Mucosa of stomach (tissue), 1 donor: Measurements from ENCODE around the gene CCDC154.
"Not testable (repeated sequence)": the region's sequence is repeated elsewhere in the genome, so short reads cannot be mapped to it uniquely, and the experiment has no call there.

Source experiments
- H3K27me3 ChIP-seq: one replicate; pipeline ENCODE4 v1.7.0; 2013; ENCODE audit warnings: mild to moderate bottlenecking, low read length; ENCODE audit not compliant: control insufficient read depth, insufficient read depth
- H3K36me3 ChIP-seq: one replicate; pipeline ENCODE4 v1.7.0; 2013; ENCODE audit warnings: low read length; ENCODE audit not compliant: control insufficient read depth, insufficient read depth
- H3K4me1 ChIP-seq: one replicate; pipeline ENCODE4 v1.7.0; 2013; ENCODE audit warnings: mild to moderate bottlenecking, low read length; ENCODE audit not compliant: control insufficient read depth, insufficient read depth
- H3K4me3 ChIP-seq: one replicate; pipeline ENCODE4 v1.7.0; 2013; ENCODE audit warnings: low read length
- H3K9ac ChIP-seq: one replicate; pipeline ENCODE4 v1.7.0; 2013; ENCODE audit warnings: mild to moderate bottlenecking, low read length, moderate library complexity
- H3K9me3 ChIP-seq: one replicate; pipeline ENCODE4 v1.7.0; 2013; ENCODE audit warnings: mild to moderate bottlenecking, low read length, moderate library complexity; ENCODE audit not compliant: control insufficient read depth
- donor health status: Pancreatic carcinoma.

CCDC154 gene

DNA sequence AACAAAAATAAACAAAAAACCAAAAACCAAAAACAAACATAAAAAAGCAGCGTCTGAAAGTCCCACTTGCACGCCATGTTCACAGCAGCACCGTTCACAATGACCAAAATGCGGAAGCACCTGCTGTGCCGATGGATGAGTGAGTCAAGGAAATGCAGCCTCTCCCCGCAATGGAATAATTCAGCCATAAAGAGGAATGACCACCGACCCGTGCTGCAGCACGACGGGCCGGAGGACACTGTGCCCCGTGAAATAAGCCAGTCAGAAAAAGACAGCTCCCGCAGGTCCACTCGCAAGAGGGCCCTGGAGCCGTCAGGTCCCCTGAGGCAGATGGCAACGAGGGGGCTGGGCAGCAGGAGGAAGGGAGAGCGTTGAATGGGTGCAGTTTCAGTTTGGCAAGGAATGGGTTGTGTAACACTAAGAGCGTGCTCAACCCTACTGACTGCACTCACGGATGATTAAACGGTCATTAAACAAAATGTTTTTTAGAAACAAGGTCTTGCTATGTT lies 25.4 kb upstream of the CCDC154 start:
- Histone ChIP-seq H3K27me3 (no peaks in the 10 kb centered on the region), H3K4me3 (no peak overlapping the region), H3K9me3 (no peaks in the 10 kb centered on the region), H3K9ac (no peak overlapping the region), H3K36me3 (no peaks in the 10 kb centered on the region), H3K4me1 (peaks cover 20% of the 10 kb centered on the region)

DNA sequence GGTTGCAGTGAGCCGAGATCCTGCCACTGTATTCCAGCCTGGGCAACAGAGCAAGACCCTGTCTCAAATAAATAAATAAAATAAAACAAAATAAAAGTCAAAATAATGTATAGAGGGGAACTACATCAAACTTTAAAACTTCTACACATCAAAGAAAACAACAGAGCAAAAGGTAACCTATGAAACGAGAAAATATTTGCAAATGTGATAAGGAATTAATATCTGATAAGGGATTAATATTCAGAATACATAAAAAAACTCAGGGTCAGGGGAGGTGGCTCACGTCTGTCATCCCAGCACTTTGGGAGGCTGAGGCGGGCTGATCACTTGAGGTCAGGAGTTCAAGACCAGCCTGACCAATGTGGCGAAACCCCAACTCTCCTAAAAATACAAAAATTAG lies 24.8 kb upstream of the CCDC154 start:
- H3K27me3 ChIP-seq, H3K4me3 ChIP-seq, H3K9me3 ChIP-seq, H3K36me3 ChIP-seq, H3K9ac ChIP-seq: not testable (repeated sequence)
- peaks cover 18% of the 10 kb centered on the region for H3K4me1 ChIP-seq

DNA sequence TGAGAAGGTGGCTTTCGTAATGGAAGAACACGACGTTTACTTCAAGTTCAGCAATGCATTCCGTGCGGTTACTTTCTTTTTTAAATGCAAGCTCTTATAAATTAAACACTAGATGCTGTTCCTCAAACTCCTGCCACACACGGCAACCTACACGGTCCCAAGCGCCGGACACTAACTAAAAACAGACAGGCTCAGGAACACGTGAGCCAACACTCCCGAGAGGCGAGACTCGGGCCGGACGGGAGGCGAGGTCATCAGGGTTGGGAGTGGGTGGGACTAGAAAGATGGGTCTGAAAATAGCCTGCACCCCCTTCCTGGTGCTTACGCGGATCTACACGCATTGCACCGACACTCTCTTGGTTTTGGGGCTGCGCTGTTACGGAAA lies 24.1 kb upstream of the CCDC154 start:
- no peaks in the 10 kb centered on the region for H3K36me3 ChIP-seq
- H3K27me3 ChIP-seq, result no peaks in the 10 kb centered on the region
- no peaks in the 10 kb centered on the region for H3K9me3 ChIP-seq
- H3K4me3 ChIP-seq, result no peak overlapping the region
- no peak overlapping the region for H3K9ac ChIP-seq
- H3K4me1 ChIP-seq, result peaks cover 12% of the 10 kb centered on the region

DNA sequence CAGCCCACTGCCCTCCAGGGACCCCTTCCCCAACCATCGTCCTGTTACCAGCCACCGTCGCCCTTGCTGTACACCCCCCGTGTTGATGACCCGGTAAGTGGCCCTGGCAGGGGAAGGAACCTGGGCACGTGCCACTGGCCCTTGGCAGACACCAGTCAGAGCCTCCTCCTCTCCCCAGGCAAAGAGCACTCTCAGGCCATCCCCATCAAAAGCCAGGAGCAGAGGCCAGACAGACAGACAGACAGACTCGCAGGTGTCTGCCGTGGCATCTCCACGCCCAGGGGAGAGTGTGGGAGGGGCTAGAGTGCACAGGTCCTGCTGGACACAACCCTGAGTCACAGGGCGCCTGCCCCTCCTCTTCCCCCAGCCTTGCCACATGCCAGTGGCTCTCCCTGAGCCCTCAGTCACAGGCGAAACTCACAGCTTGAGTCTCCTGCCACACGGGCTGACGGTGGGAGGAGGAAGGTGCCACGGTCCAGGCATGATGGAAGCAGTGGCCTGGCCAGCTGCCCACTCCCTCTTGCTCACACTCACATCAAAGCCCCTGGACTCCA lies 22.7 kb upstream of the CCDC154 start:
- H3K4me3 ChIP-seq, result no peak overlapping the region
- peaks cover 8% of the 10 kb centered on the region for H3K4me1 ChIP-seq
- no peak overlapping the region for H3K9ac ChIP-seq
- H3K36me3 ChIP-seq, result no peaks in the 10 kb centered on the region
- no peaks in the 10 kb centered on the region for H3K9me3 ChIP-seq
- no peaks in the 10 kb centered on the region for H3K27me3 ChIP-seq

DNA sequence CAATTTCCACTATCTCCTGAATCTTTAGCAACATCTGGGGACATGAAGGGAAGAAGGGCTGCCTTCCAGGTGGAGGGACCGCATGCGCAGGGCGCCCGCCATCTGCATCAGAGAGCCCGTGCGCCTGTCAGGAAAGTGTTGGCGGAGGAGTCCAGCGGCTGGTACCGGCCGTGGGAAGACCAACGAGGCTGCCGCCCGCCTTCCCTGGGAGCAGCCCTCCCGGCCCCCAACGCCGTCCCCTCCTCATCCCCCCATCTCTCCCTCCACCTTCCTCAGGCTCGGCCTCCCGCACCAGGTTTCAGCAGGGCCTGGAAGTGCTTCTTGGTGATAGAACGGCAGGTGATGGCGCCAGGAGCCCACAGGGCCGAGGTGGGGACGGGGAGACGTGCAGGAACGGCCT lies 21.7 kb upstream of the CCDC154 start:
- Histone ChIP-seq H3K4me1 (peaks cover 5% of the 10 kb centered on the region), H3K27me3 (no peaks in the 10 kb centered on the region), H3K9ac (no peak overlapping the region), H3K9me3 (no peaks in the 10 kb centered on the region), H3K4me3 (no peak overlapping the region), H3K36me3 (no peaks in the 10 kb centered on the region)

DNA sequence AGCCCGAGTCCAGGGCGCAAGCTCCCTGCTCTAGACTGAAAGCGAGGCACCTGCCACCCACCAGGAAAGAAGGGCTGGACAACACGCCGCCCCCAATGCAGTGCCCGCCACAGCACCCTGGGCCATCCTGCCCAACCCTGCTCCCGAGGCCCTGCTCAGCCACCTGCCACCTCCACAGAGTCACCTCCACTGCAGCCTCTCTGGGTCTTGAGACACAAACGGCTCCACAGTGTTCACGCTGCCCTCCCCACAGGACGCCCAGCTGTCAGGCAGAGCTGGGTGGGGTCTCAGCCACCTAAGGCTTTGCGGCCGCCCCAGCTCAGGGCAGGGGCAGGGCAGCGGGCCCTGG lies 21.2 kb upstream of the CCDC154 start:
- Histone ChIP-seq H3K36me3 (no peaks in the 10 kb centered on the region), H3K4me1 (no peaks in the 10 kb centered on the region), H3K4me3 (no peak overlapping the region), H3K27me3 (no peaks in the 10 kb centered on the region), H3K9ac (no peak overlapping the region), H3K9me3 (no peaks in the 10 kb centered on the region)

DNA sequence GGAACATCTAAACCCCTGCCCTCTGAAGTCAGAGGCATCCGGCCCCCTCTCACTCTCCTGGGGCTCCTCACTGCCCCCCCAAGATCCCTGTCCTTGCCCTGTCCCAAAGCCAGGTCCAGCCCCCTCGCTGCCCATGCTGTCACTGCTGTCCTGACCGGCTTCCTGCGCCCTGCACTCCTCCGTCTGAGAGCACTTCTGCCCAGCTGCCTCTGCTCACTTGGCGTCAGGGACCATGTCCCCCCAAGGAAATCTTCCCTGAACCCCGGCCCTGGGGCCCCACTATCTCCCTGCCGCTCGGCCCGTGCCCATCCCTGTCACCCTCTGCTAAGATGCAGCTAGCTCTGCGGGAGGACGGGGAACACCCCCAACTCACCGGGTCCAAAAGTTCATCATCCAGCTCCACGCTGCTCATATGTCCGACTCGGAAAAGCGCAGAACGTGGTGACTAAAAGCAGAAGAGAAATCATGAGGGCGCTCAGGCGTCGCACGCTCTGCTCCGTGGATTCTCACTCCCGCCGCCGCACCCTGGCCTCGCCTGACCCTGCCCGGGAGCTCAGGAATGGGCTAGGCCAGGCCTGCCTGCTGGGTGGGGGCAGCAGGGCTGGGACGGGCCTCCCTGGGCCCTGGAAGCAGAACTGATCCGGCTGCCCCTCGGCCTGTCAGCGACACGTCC lies 20.7 kb upstream of the CCDC154 start:
- Histone ChIP-seq H3K4me3 (no peak overlapping the region), H3K27me3 (no peaks in the 10 kb centered on the region), H3K9ac (no peak overlapping the region), H3K36me3 (no peaks in the 10 kb centered on the region), H3K9me3 (no peaks in the 10 kb centered on the region), H3K4me1 (no peaks in the 10 kb centered on the region)

DNA sequence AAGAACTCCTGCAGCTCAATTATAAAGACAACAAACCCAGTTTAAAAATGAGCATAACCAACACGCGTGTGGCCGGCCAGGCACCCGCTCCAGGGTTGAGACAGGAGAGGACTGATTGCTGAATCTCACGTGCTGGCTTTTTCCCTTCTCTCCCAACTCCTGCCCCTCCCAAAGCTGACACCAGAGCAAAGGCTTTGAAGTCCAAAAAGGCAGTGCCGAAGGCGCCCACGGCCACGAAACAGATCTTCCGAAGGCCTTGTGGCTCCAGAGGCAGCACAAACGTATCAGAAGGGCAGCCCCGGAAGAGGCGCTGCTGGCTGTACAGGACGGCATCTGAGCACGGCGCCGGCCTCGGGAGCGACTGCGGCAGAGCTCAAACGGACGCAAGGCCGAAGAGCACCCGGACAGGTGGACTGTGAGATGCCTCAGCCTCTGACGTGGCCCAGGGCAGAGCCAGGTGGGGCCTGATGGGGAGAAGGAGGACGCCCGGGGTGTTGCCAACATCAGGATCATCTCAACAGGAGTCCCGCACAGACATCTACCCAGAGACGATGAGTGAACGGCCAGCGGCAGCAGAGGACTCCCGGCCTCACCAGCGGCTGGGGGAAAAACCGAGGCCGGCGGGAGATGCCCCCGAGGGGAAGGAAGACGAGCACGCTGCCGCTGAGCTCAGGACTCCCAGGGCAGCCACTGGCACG lies 20.0 kb upstream of the CCDC154 start:
- Histone ChIP-seq H3K9ac (no peak overlapping the region), H3K27me3 (no peaks in the 10 kb centered on the region), H3K36me3 (no peaks in the 10 kb centered on the region), H3K9me3 (no peaks in the 10 kb centered on the region), H3K4me3 (no peak overlapping the region), H3K4me1 (no peaks in the 10 kb centered on the region)

DNA sequence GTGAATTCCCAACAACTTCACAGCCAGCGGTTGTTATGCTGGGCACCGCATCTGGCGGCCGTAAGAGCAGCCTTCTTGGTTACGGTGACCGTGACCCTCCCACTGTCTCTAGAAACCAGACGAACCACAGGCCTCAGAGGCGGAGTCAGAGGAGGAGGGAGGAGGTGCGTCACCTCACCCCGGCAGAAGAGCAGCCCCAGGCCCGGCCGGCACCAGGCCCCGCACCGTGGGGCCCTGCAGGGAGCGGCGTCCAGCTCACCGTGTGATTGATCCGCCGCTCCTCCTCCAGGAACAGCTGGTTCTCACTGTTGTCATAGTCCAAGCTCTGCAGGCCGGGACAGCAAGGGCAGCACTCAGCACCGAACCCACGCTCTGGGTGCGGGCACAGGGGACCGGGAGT lies 16.8 kb upstream of the CCDC154 start:
- no peak overlapping the region for H3K4me3 ChIP-seq
- no peaks in the 10 kb centered on the region for H3K36me3 ChIP-seq
- no peaks in the 10 kb centered on the region for H3K27me3 ChIP-seq

DNA sequence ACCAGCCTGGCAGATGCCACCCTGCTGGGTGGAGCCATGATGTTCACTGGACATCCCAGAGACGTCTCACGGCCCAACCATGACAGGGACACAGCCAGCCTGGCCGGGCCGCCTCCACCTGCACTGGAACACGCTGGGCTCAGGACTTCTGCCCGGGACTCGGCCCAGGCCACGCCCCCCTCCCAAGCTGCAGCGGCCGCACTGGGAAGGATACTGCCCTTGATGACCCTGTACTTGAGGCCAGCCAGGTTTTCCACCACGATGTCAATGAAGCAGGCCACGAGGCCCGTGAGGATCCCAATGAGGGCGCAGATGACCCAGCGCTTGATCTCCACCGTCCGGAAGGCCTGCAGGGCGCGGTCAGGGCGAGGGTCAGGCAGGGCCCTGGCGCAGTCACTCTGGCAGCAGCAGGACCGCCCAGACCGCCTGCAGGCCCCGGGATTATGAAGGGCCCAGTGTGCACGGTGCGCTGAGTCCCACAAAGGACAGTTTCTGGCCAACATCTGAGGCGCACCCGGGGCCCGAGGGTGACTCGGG lies 16.3 kb upstream of the CCDC154 start:
- Histone ChIP-seq H3K36me3 (no peaks in the 10 kb centered on the region), H3K4me3 (no peak overlapping the region), H3K27me3 (no peaks in the 10 kb centered on the region), H3K4me1 (no peaks in the 10 kb centered on the region), H3K9me3 (no peaks in the 10 kb centered on the region), H3K9ac (no peak overlapping the region)

More for the DNA sequence above, 16.8 kb upstream of the CCDC154 start:
- Histone ChIP-seq H3K9me3 (no peaks in the 10 kb centered on the region), H3K4me1 (no peaks in the 10 kb centered on the region), H3K9ac (no peak overlapping the region)

DNA sequence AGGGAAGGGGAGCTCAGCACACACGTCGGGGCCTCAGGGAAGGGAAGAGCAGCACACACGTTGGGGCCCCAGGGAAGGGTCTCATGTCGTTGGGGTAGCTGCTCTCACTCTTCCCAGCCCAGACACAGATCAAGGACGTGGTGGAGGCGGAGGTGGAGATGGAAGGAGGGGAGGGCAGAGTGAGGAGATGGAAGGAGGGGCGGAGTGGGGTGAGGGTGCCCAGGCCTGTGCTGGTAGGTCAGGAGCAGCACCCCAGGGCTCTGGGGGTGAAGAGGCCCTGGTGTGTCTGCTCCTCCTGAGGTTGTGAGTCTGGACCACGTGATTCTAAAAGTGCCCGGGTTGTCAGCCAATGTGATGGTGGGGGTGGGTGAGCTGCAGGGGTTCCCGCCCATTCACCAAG lies 15.6 kb upstream of the CCDC154 start:
- Histone ChIP-seq H3K9me3 (no peaks in the 10 kb centered on the region), H3K4me1 (no peaks in the 10 kb centered on the region), H3K9ac (no peak overlapping the region), H3K27me3 (no peaks in the 10 kb centered on the region), H3K36me3 (no peaks in the 10 kb centered on the region), H3K4me3 (no peak overlapping the region)

DNA sequence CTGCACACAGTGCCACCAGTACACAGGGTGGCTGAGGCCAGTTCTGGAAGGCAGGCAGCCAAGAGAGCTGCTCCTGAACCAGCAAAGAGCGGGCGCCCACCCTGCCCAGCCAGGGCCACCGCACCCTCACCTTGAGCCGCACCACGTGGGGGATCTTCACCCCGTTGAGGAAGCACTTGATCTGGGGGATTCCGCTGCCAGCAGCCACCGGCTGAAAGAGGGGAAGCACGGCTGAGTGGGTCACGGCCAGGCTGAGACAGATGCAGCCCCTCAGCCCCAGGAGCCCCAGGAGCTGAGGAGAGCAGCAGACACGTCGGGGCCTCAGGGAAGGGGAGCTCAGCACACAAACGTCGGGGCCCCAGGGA lies 14.6 kb upstream of the CCDC154 start:
- Histone ChIP-seq H3K4me1 (no peaks in the 10 kb centered on the region), H3K27me3 (no peaks in the 10 kb centered on the region), H3K9ac (no peak overlapping the region), H3K4me3 (no peak overlapping the region), H3K36me3 (no peaks in the 10 kb centered on the region), H3K9me3 (no peaks in the 10 kb centered on the region)
